Keratinocyte (primary cell): ENCODE results near the gene OMP. TPM values are rescaled to one million over a fixed set of nuclear protein-coding genes. Genes with fewer than 3 reads are reported as not detected.

Source experiments
- DNase-seq: peaks from one replicate; pipeline ENCODE4 v3.0.0-alpha.2; 2011; ENCODE audit warnings: low read depth, missing footprints, low spot score
- FAIRE-seq: peaks from 2 replicates; lab custom pipeline; 2011; peaks lifted over from hg19 to GRCh38; lab: Jason Lieb, UNC
- H2AFZ ChIP-seq: 2 replicates; pipeline ENCODE4 v1.6.0; 2012; ENCODE audit warnings: low read length, control low read depth, inconsistent platforms; ENCODE audit not compliant: control insufficient read depth
- H3K27ac ChIP-seq: 2 replicates; pipeline ENCODE4 v1.5.1; 2011; ENCODE audit warnings: low read length; ENCODE audit not compliant: control insufficient read depth, insufficient read depth
- H3K27me3 ChIP-seq: 3 replicates; pipeline ENCODE4 v1.6.0; 2011; ENCODE audit warnings: low read length; ENCODE audit not compliant: control insufficient read depth, insufficient read depth; ENCODE audit errors: extremely low read depth
- H3K36me3 ChIP-seq, 2 experiments: 2 replicates in 1 of 2; 3 replicates in 1 of 2; pipeline ENCODE4 v1.5.1; 2011; ENCODE audit warnings: low read length in 2 of 2, mild to moderate bottlenecking in 1 of 2; ENCODE audit not compliant: control insufficient read depth in 2 of 2, insufficient read depth in 2 of 2; ENCODE audit errors: extremely low read depth in 1 of 2
- H3K4me1 ChIP-seq: 3 replicates; pipeline ENCODE4 v1.5.1; 2011; ENCODE audit warnings: low read length; ENCODE audit not compliant: control insufficient read depth, insufficient read depth; ENCODE audit errors: extremely low read depth
- H3K4me2 ChIP-seq: 3 replicates; pipeline ENCODE4 v1.6.0; 2011; ENCODE audit warnings: low read depth, low read length; ENCODE audit not compliant: control insufficient read depth, insufficient read depth; ENCODE audit errors: extremely low read depth
- H3K4me3 ChIP-seq, 3 experiments: fragments of 200-600 bp in 1 of 3; sonication (generic) in 1 of 3; 2 replicates in 2 of 3; 3 replicates in 1 of 3; pipeline ENCODE4 v1.5.1; 2011 to 2016; ENCODE audit warnings: low read length in 3 of 3, mild to moderate bottlenecking in 3 of 3, control low read depth in 2 of 3, inconsistent platforms in 1 of 3, low read depth in 1 of 3, mixed read lengths in 1 of 3, mixed run types in 1 of 3, moderate library complexity in 1 of 3; ENCODE audit not compliant: control insufficient read depth in 2 of 3, insufficient read depth in 2 of 3; ENCODE audit errors: extremely low read depth in 1 of 3
- H3K79me2 ChIP-seq: 2 replicates; pipeline ENCODE4 v1.6.0; 2012; ENCODE audit warnings: low read length; ENCODE audit not compliant: control insufficient read depth, insufficient read depth
- H3K9ac ChIP-seq: 3 replicates; pipeline ENCODE4 v1.6.0; 2011; ENCODE audit warnings: low read length; ENCODE audit not compliant: control insufficient read depth, insufficient read depth; ENCODE audit errors: extremely low read depth
- H3K9me1 ChIP-seq: 3 replicates; pipeline ENCODE4 v1.6.0; 2011; ENCODE audit warnings: low read length; ENCODE audit not compliant: control insufficient read depth, insufficient read depth; ENCODE audit errors: extremely low read depth
- H3K9me3 ChIP-seq: 2 replicates; pipeline ENCODE4 v1.5.1; 2012; ENCODE audit warnings: low read depth, low read length; ENCODE audit not compliant: control insufficient read depth
- H4K20me1 ChIP-seq: 3 replicates; pipeline ENCODE4 v1.6.0; 2011; ENCODE audit warnings: low read length; ENCODE audit not compliant: control insufficient read depth, insufficient read depth; ENCODE audit errors: extremely low read depth
- CTCF ChIP-seq, 3 experiments: IDR thresholded peaks in 1 of 3; conservative IDR thresholded peaks in 1 of 3; optimal IDR thresholded peaks in 1 of 3; 2 replicates in 2 of 3; 3 replicates in 1 of 3; pipeline versions ENCODE3 to v1.5.1; 2011; ENCODE audit warnings: low read length in 3 of 3, mild to moderate bottlenecking in 3 of 3, moderate library complexity in 2 of 3, control low read depth in 1 of 3, inconsistent platforms in 1 of 3; ENCODE audit not compliant: insufficient read depth in 2 of 3; ENCODE audit errors: extremely low read depth in 1 of 3
- EZH2 ChIP-seq: IDR thresholded peaks from one replicate; pipeline ENCODE4 v1.6.1; 2012; ENCODE audit warnings: inconsistent platforms, mild to moderate bottlenecking, low read length, moderate library complexity
- dilution Hi-C: fragments of 300-500 bp; cut with MboI; formaldehyde crosslinking; loops from one replicate; pipeline ENCODE4 v1.7.0; 2020; ENCODE audit warnings: low sequenced_read_pairs; ENCODE audit not compliant: extremely low pct_ligation_motif_present
- polyA plus RNA-seq, 5 experiments: library from polyadenylated mRNA; depleted of rRNA in 3 of 5; stranded (reverse) in 3 of 5; stranded (forward) in 1 of 5; unstranded in 1 of 5; fragments of >200 nt; gene quantifications; 1 replicate in 1 of 5; 2 replicates in 3 of 5; 3 replicates in 1 of 5; pipeline versions ENCODE4 v1.2.1 to v1.2.3, GENCODE V29; 2011 to 2012; ENCODE audit warnings: missing spikeins in 2 of 5, low read depth in 1 of 5, low replicate concordance in 1 of 5

Gene OMP
- polyA plus RNA-seq, 1 donor (not counting 4 experiments of a cell fraction or from before 2014, with no cell fraction given), result not detected

- Histone ChIP-seq H3K27ac (no peak overlapping the region), H3K4me3 (no peak overlapping the region), H3K79me2 (no peaks in the 10 kb centered on the region), H3K36me3 (no peaks in the 10 kb centered on the region), H3K9ac (no peak overlapping the region), H3K9me3 (no peaks in the 10 kb centered on the region), H4K20me1 (no peaks in the 10 kb centered on the region), H3K9me1 (no peaks in the 10 kb centered on the region), H2AFZ (no peak overlapping the region), H3K27me3 (no peaks in the 10 kb centered on the region), H3K4me2 (no peak overlapping the region), H3K4me1 (peaks cover 3% of the 10 kb centered on the region)
- no peak for FAIRE-seq
- dilution Hi-C loops, result no loop called here
- no peak for DNase-seq
- TF ChIP-seq EZH2, result no peak
- TF ChIP-seq CTCF (optimal IDR thresholded peaks at IDR 0.05 in 1 of 3, IDR thresholded peaks at IDR 0.05 in 1 of 3, conservative IDR thresholded peaks at IDR 0.05 in 1 of 3; ENCODE audit: extremely low read depth in 1 of 3, insufficient read depth in 2 of 3, low read length in 3 of 3), result no peak
Observed at GRCh38 chr11:77093987-77094840, 8.4 kb upstream of the OMP start.

- Histone ChIP-seq H3K9ac (no peak overlapping the region), H3K4me1 (peaks cover 3% of the 10 kb centered on the region), H3K79me2 (no peaks in the 10 kb centered on the region), H2AFZ (no peak overlapping the region), H3K27ac (no peak overlapping the region), H3K27me3 (no peaks in the 10 kb centered on the region), H4K20me1 (no peaks in the 10 kb centered on the region), H3K4me2 (no peak overlapping the region), H3K9me3 (no peaks in the 10 kb centered on the region), H3K4me3 (no peak overlapping the region), H3K9me1 (no peaks in the 10 kb centered on the region), H3K36me3 (no peaks in the 10 kb centered on the region)
- no peak for FAIRE-seq
- dilution Hi-C loops, result no loop called here
- DNase-seq, result no peak
- TF ChIP-seq EZH2 (no peak), CTCF (optimal IDR thresholded peaks at IDR 0.05 in 1 of 3, IDR thresholded peaks at IDR 0.05 in 1 of 3, conservative IDR thresholded peaks at IDR 0.05 in 1 of 3; ENCODE audit: extremely low read depth in 1 of 3, insufficient read depth in 2 of 3, low read length in 3 of 3) (no peak)
Observed at GRCh38 chr11:77094841-77095365, 7.7 kb upstream of the OMP start.
